Panc1 (cell line): ENCODE results near the gene PAOX.

ENCODE experiments used
- CTCF ChIP-seq: fragments of 450-650 bp; IDR thresholded peaks from 2 replicates; pipeline ENCODE4 v1.5.1; 2017; ENCODE audit warnings: mild to moderate bottlenecking
- POLR2AphosphoS5 ChIP-seq: IDR thresholded peaks from 2 replicates; pipeline ENCODE4 v1.6.1; 2012; ENCODE audit warnings: mild to moderate bottlenecking, low read depth, low read length, moderate library complexity
- REST ChIP-seq, 2 experiments: IDR thresholded peaks; 2 replicates each; pipeline ENCODE4 v1.6.1; 2011 to 2012; ENCODE audit warnings: low read depth in 2 of 2, control low read depth in 1 of 2, low read length in 1 of 2, mild to moderate bottlenecking in 1 of 2, moderate library complexity in 1 of 2; ENCODE audit not compliant: insufficient read depth in 1 of 2
- SIN3A ChIP-seq: IDR thresholded peaks from 2 replicates; pipeline ENCODE4 v1.6.1; 2012; ENCODE audit warnings: low read depth, mild to moderate bottlenecking, low read length, moderate library complexity, borderline replicate concordance; ENCODE audit not compliant: insufficient read depth
- TCF7L2 ChIP-seq: IDR thresholded peaks from 2 replicates; pipeline ENCODE4 v1.6.1; 2011; ENCODE audit warnings: mild to moderate bottlenecking, low read depth, low read length, inconsistent platforms

- TF ChIP-seq CTCF (no peak), REST (IDR thresholded peaks at IDR 0.05; ENCODE audit: insufficient read depth in 1 of 2, low read depth in 2 of 2, low read length in 1 of 2) (no peak), TCF7L2 (no peak), POLR2AphosphoS5 (no peak), SIN3A (no peak)
These were observed 10.1 kb downstream of the PAOX start for GRCh38 chr10:133388973-133389818.
